ENCODE data around the gene NXT1. TPM values are rescaled to one million over a fixed set of nuclear protein-coding genes. Genes with fewer than 3 reads are reported as not detected.

Gene NXT1
- total and polyA plus RNA-seq, 7 donors = 8.1 to 57.6 (median 22.3) TPM

GRCh38 chr20:23365390-23366165 is 15.0 kb downstream of the NXT1 start:
- H3K27ac ChIP-seq = peak overlapping the region in 1 of 4 donors; percentile 2
- no peaks in the 10 kb centered on the region for H3K27me3 ChIP-seq
- WGBS, 2 donors = 96 to 97% methylated on average over 65 of the region's 65 CpGs
- no peak overlapping the region for H3K4me3 ChIP-seq
- DNase-seq = no peak
- TF ChIP-seq POLR2AphosphoS5 (IDR thresholded peaks at IDR 0.05) (no peak), POLR2A (IDR thresholded peaks at IDR 0.05) (no peak), CTCF (IDR thresholded peaks at IDR 0.05) (no peak)
- H3K9me3 ChIP-seq = no peaks in the 10 kb centered on the region
- H3K4me1 ChIP-seq = peaks cover 0 to 47% (median 39%) of the 10 kb centered on the region in 4 donors
- H3K36me3 ChIP-seq = peaks cover 5 to 37% (median 21%) of the 10 kb centered on the region in 4 donors
- intact Hi-C loops (cut with DNase I) = no loop called here

- WGBS, 2 donors = 26 to 77% methylated on average over 1 of the region's 1 CpG
- H3K27me3 ChIP-seq = no peaks in the 10 kb centered on the region
- H3K4me3 ChIP-seq = no peak overlapping the region
- H3K4me1 ChIP-seq = peaks cover 0 to 40% (median 32%) of the 10 kb centered on the region in 4 donors
- H3K27ac ChIP-seq = peak overlapping the region in 1 of 4 donors; percentile 2
- intact Hi-C loops (cut with DNase I) = no loop called here
- TF ChIP-seq CTCF (IDR thresholded peaks at IDR 0.05) (no peak), EP300 (IDR thresholded peaks at IDR 0.05) (no peak), POLR2AphosphoS5 (IDR thresholded peaks at IDR 0.05) (no peak), POLR2A (IDR thresholded peaks at IDR 0.05) (no peak)
- no peak for DNase-seq
- H3K9me3 ChIP-seq = no peaks in the 10 kb centered on the region
- peaks cover 10 to 45% (median 29%) of the 10 kb centered on the region in 4 donors for H3K36me3 ChIP-seq
These were observed 15.8 kb downstream of the NXT1 start for GRCh38 chr20:23366384-23366783.

GRCh38 chr20:23367770-23368169 is 17.2 kb downstream of the NXT1 start:
- no peak overlapping the region for H3K4me3 ChIP-seq
- peaks cover 14 to 59% (median 37%) of the 10 kb centered on the region in 4 donors for H3K36me3 ChIP-seq
- H3K9me3 ChIP-seq = no peaks in the 10 kb centered on the region
- intact Hi-C loops (cut with DNase I) = no loop called here
- DNase-seq = no peak
- no peak overlapping the region for H3K27ac ChIP-seq
- no peak for TF ChIP-seq POLR2A (IDR thresholded peaks at IDR 0.05)
- no peaks in the 10 kb centered on the region for H3K27me3 ChIP-seq
- H3K4me1 ChIP-seq = peaks cover 0 to 34% (median 30%) of the 10 kb centered on the region in 4 donors

GRCh38 chr20:23368316-23369071 is 17.9 kb downstream of the NXT1 start:
- H3K4me1 ChIP-seq = peaks cover 0 to 27% (median 23%) of the 10 kb centered on the region in 4 donors
- H3K27ac ChIP-seq = no peak overlapping the region
- no peaks in the 10 kb centered on the region for H3K27me3 ChIP-seq
- H3K4me3 ChIP-seq = no peak overlapping the region
- H3K9me3 ChIP-seq = no peaks in the 10 kb centered on the region
- WGBS, 2 donors = 95 to 98% methylated on average over 2 of the region's 2 CpGs
- intact Hi-C loops (cut with DNase I) = no loop called here
- DNase-seq = no peak
- peaks cover 14 to 66% (median 39%) of the 10 kb centered on the region in 4 donors for H3K36me3 ChIP-seq
- TF ChIP-seq EP300 (IDR thresholded peaks at IDR 0.05) (no peak), POLR2AphosphoS5 (IDR thresholded peaks at IDR 0.05) (no peak), POLR2A (IDR thresholded peaks at IDR 0.05) (no peak), CTCF (IDR thresholded peaks at IDR 0.05) (no peak)
